Cardiac fibroblast (primary cell): ENCODE measurements around the gene CNTFR.

ENCODE experiments used
- DNase-seq, 2 donors: peaks; one replicate each; pipeline versions ENCODE4 v3.0.0 to v3.0.0-alpha.2; 2010; ENCODE audit warnings: low read depth in 2 of 2
- H3K4me3 ChIP-seq, 2 donors: replicated peaks in 1 of 2; 1 replicate in 1 of 2; 2 replicates in 1 of 2; pipeline ENCODE4 v1.5.1; 2011; ENCODE audit warnings: low read depth in 2 of 2, low read length in 2 of 2, mild to moderate bottlenecking in 2 of 2, moderate library complexity in 1 of 2
- CTCF ChIP-seq: IDR thresholded peaks from one replicate; pipeline ENCODE4 v1.5.1; 2011; ENCODE audit warnings: low read depth, mild to moderate bottlenecking, low read length, inconsistent platforms

The CNTFR gene

GRCh38 chr9:34549407-34549732 lies 40.2 kb downstream of the CNTFR start:
- TF ChIP-seq CTCF, result no peak
- no peak for DNase-seq
- H3K4me3 ChIP-seq, result no peak overlapping the region

DNA sequence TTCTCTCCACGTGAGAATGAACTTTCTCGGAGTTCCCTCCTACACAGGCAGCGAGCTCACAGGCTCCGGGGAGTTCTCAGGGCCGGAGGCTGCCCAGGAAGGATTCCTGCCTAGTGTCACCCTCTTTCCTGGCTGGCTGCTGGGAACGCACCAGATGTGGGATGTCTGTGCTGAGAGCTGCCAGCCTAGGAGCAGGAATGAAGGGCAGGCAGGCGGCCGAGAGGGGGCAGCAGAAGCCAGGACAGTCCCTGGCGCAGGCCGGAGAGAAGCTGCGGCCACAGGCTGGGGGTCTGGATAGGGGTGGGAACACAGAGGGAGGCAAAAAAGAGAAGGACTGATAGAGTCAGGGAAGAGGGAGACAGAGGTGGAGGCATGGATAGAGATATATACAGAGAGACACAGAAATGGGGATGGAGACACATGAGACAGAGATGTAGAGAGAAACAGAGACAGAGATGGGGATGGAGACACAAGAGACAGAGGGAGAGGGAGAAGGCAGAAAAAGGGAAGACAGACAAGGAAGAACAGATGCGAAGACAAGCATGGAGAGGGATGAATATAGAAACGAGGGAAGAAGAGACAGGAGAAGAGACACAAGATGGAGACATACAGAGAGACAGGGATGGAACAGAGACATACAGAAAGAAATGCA lies 41.4 kb downstream of the CNTFR start:
- no peak overlapping the region for H3K4me3 ChIP-seq
- peak; percentile 61 to 78 for DNase-seq
- peak; percentile 97 for TF ChIP-seq CTCF

GRCh38 chr9:34546834-34547827 lies 42.4 kb downstream of the CNTFR start:
- TF ChIP-seq CTCF, result peak; percentile 75
- DNase-seq, result peak; percentile 84 to 87
- no peak overlapping the region for H3K4me3 ChIP-seq

- DNase-seq, result no peak
- no peak for TF ChIP-seq CTCF
- no peak overlapping the region for H3K4me3 ChIP-seq
These were observed 43.3 kb downstream of the CNTFR start for GRCh38 chr9:34546102-34546833.

DNA sequence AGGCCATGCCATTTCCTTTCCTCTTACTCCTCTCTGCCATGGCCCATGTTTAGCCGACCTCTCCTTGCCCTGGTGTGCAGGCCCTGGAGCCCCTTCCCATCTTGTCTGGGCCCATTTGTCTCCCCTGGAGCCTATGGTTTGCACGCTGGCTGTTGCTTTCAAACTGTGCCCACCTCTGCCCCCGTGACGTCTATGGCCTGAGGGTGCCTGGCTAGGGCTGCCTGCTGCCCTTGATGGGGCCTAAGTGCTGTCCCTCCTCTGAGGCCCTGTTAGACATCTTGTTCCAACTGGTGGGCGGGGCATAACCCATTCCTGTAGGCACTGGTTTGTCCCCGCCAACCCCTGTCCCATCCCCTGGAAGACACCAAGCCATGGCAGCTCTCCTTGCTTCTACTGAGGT lies 44.0 kb downstream of the CNTFR start:
- no peak for DNase-seq
- TF ChIP-seq CTCF, result no peak
- no peak overlapping the region for H3K4me3 ChIP-seq

DNA sequence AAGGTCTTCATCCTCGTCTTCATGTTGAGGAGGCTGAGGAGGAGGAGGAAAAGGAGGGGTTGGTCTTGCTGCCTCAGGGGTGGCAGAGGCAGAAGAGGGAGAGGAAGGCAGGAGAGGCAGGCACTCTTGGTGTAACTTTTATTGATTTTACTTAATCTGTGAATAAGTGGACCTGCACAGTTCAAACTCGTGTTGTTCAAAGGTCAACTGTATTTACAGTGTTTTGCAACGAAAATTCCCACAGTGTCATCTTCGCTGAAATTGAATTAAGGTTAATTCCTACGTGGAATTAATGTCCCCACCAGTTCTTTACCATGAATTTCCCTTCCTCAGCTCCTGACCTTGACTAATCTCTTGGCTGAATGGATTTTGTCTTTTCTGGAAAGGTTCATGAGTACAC lies 45.5 kb downstream of the CNTFR start:
- TF ChIP-seq CTCF, result no peak
- no peak overlapping the region for H3K4me3 ChIP-seq
- DNase-seq, result no peak
